ENCODE results near the gene CEP104.

Gene CEP104

GRCh38 chr1:3898994-3899753 lies 42.2 kb upstream of the CEP104 start:
- peaks cover 5% of the 10 kb centered on the region; the same call in 1 of the 2 replicates for H3K4me1 ChIP-seq (ENCODE audit: insufficient read depth, low read length)

GRCh38 chr1:3898475-3898735 lies 41.4 kb upstream of the CEP104 start:
- no peak overlapping the region for H3K9ac ChIP-seq (ENCODE audit: low read depth, low read length)
- no peaks in the 10 kb centered on the region for H3K36me3 ChIP-seq (ENCODE audit: insufficient read depth, low read length)
- H3K4me1 ChIP-seq (ENCODE audit: insufficient read depth, low read length), result peaks cover 3% of the 10 kb centered on the region; the same call in 1 of the 2 replicates
- no peaks in the 10 kb centered on the region for H3K9me3 ChIP-seq (ENCODE audit: control insufficient read depth, insufficient read depth, low read length)

More at GRCh38 chr1:3898994-3899753, 42.2 kb upstream of the CEP104 start:
- Histone ChIP-seq H3K36me3 (ENCODE audit: insufficient read depth, low read length) (no peaks in the 10 kb centered on the region), H3K9ac (ENCODE audit: low read depth, low read length) (peak overlapping the region; percentile 83), H3K9me3 (ENCODE audit: control insufficient read depth, insufficient read depth, low read length) (no peaks in the 10 kb centered on the region)

- Histone ChIP-seq H3K36me3 (ENCODE audit: insufficient read depth, low read length) (no peaks in the 10 kb centered on the region), H3K9ac (ENCODE audit: low read depth, low read length) (no peak overlapping the region), H3K4me1 (ENCODE audit: insufficient read depth, low read length) (no peaks in the 10 kb centered on the region), H3K9me3 (ENCODE audit: control insufficient read depth, insufficient read depth, low read length) (no peaks in the 10 kb centered on the region)
These were observed 39.5 kb upstream of the CEP104 start for GRCh38 chr1:3896396-3897000.

GRCh38 chr1:3895951-3896325 lies 38.9 kb upstream of the CEP104 start:
- Histone ChIP-seq H3K9me3 (ENCODE audit: control insufficient read depth, insufficient read depth, low read length) (no peaks in the 10 kb centered on the region), H3K36me3 (ENCODE audit: insufficient read depth, low read length) (peaks cover 4% of the 10 kb centered on the region; the same call in 1 of the 2 replicates), H3K9ac (ENCODE audit: low read depth, low read length) (no peak overlapping the region), H3K4me1 (ENCODE audit: insufficient read depth, low read length) (no peaks in the 10 kb centered on the region)

- Histone ChIP-seq H3K9ac (ENCODE audit: low read depth, low read length) (no peak overlapping the region), H3K4me1 (ENCODE audit: insufficient read depth, low read length) (no peaks in the 10 kb centered on the region), H3K9me3 (ENCODE audit: control insufficient read depth, insufficient read depth, low read length) (no peaks in the 10 kb centered on the region), H3K36me3 (ENCODE audit: insufficient read depth, low read length) (peaks cover 7% of the 10 kb centered on the region; the same call in 1 of the 2 replicates)
These were observed 38.4 kb upstream of the CEP104 start for GRCh38 chr1:3895279-3895950.

GRCh38 chr1:3894626-3895278 lies 37.7 kb upstream of the CEP104 start:
- no peak overlapping the region for H3K9ac ChIP-seq (ENCODE audit: low read depth, low read length)
- peaks cover 12% of the 10 kb centered on the region; the same call in 1 of the 2 replicates for H3K36me3 ChIP-seq (ENCODE audit: insufficient read depth, low read length)
- no peaks in the 10 kb centered on the region for H3K4me1 ChIP-seq (ENCODE audit: insufficient read depth, low read length)
- no peaks in the 10 kb centered on the region for H3K9me3 ChIP-seq (ENCODE audit: control insufficient read depth, insufficient read depth, low read length)

GRCh38 chr1:3893190-3893589 lies 36.2 kb upstream of the CEP104 start:
- Histone ChIP-seq H3K36me3 (ENCODE audit: insufficient read depth, low read length) (peaks cover 12% of the 10 kb centered on the region; the same call in 1 of the 2 replicates), H3K4me1 (ENCODE audit: insufficient read depth, low read length) (no peaks in the 10 kb centered on the region), H3K9me3 (ENCODE audit: control insufficient read depth, insufficient read depth, low read length) (no peaks in the 10 kb centered on the region), H3K9ac (ENCODE audit: low read depth, low read length) (no peak overlapping the region)

GRCh38 chr1:3892748-3893147 lies 35.7 kb upstream of the CEP104 start:
- no peak overlapping the region for H3K9ac ChIP-seq (ENCODE audit: low read depth, low read length)
- H3K9me3 ChIP-seq (ENCODE audit: control insufficient read depth, insufficient read depth, low read length), result no peaks in the 10 kb centered on the region
- peaks cover 12% of the 10 kb centered on the region; the same call in 1 of the 2 replicates for H3K36me3 ChIP-seq (ENCODE audit: insufficient read depth, low read length)
- no peaks in the 10 kb centered on the region for H3K4me1 ChIP-seq (ENCODE audit: insufficient read depth, low read length)

- Histone ChIP-seq H3K9me3 (ENCODE audit: control insufficient read depth, insufficient read depth, low read length) (no peaks in the 10 kb centered on the region), H3K9ac (ENCODE audit: low read depth, low read length) (no peak overlapping the region), H3K4me1 (ENCODE audit: insufficient read depth, low read length) (no peaks in the 10 kb centered on the region), H3K36me3 (ENCODE audit: insufficient read depth, low read length) (peaks cover 12% of the 10 kb centered on the region; the same call in 1 of the 2 replicates)
These were observed 34.4 kb upstream of the CEP104 start for GRCh38 chr1:3891329-3891865.

GRCh38 chr1:3890389-3891328 lies 33.6 kb upstream of the CEP104 start:
- H3K9ac ChIP-seq (ENCODE audit: low read depth, low read length), result no peak overlapping the region
- H3K36me3 ChIP-seq (ENCODE audit: insufficient read depth, low read length), result peaks cover 12% of the 10 kb centered on the region; the same call in 1 of the 2 replicates
- H3K4me1 ChIP-seq (ENCODE audit: insufficient read depth, low read length), result no peaks in the 10 kb centered on the region
- H3K9me3 ChIP-seq (ENCODE audit: control insufficient read depth, insufficient read depth, low read length), result no peaks in the 10 kb centered on the region

GRCh38 chr1:3889936-3890335 lies 32.9 kb upstream of the CEP104 start:
- peaks cover 12% of the 10 kb centered on the region for H3K36me3 ChIP-seq (ENCODE audit: insufficient read depth, low read length)
- no peak overlapping the region for H3K9ac ChIP-seq (ENCODE audit: low read depth, low read length)
- no peaks in the 10 kb centered on the region for H3K9me3 ChIP-seq (ENCODE audit: control insufficient read depth, insufficient read depth, low read length)
- no peaks in the 10 kb centered on the region for H3K4me1 ChIP-seq (ENCODE audit: insufficient read depth, low read length)

GRCh38 chr1:3888301-3888700 lies 31.3 kb upstream of the CEP104 start:
- Histone ChIP-seq H3K4me1 (ENCODE audit: insufficient read depth, low read length) (no peaks in the 10 kb centered on the region), H3K9me3 (ENCODE audit: control insufficient read depth, insufficient read depth, low read length) (no peaks in the 10 kb centered on the region), H3K36me3 (ENCODE audit: insufficient read depth, low read length) (peaks cover 12% of the 10 kb centered on the region), H3K9ac (ENCODE audit: low read depth, low read length) (no peak overlapping the region)

GRCh38 chr1:3886691-3887090 lies 29.7 kb upstream of the CEP104 start:
- Histone ChIP-seq H3K9me3 (ENCODE audit: control insufficient read depth, insufficient read depth, low read length) (no peaks in the 10 kb centered on the region), H3K4me1 (ENCODE audit: insufficient read depth, low read length) (no peaks in the 10 kb centered on the region), H3K9ac (ENCODE audit: low read depth, low read length) (no peak overlapping the region), H3K36me3 (ENCODE audit: insufficient read depth, low read length) (peaks cover 12% of the 10 kb centered on the region)

All from ES-I3 (cell line).